IMR-90 (cell line): Measurements from ENCODE around the gene PLPP3.

Source experiments
- BHLHE40 ChIP-seq: fragments of 150-350 bp; IDR thresholded peaks from 2 replicates; pipeline ENCODE4 v1.6.1; 2016; ENCODE audit warnings: mild to moderate bottlenecking, low read depth, low read length
- CEBPB ChIP-seq: IDR thresholded peaks from 2 replicates; pipeline ENCODE4 v1.6.1; 2012; ENCODE audit warnings: low read depth, low read length, improper control_type of control experiment
- POLR2A ChIP-seq: IDR thresholded peaks from 2 replicates; pipeline ENCODE4 v1.6.1; 2012; ENCODE audit warnings: mild to moderate bottlenecking, low read depth, low read length
- RAD21 ChIP-seq: IDR thresholded peaks from 2 replicates; pipeline ENCODE4 v1.6.1; 2012; ENCODE audit warnings: low read length, improper control_type of control experiment
- RCOR1 ChIP-seq: IDR thresholded peaks from 2 replicates; pipeline ENCODE4 v1.6.1; 2012; ENCODE audit warnings: mild to moderate bottlenecking, low read length, improper control_type of control experiment; ENCODE audit not compliant: insufficient replicate concordance
- TF ChIP-seq, protein P1 (sequence below): conservative IDR thresholded peaks from 2 replicates; pipeline ENCODE4 v1.5.1; 2012; ENCODE audit warnings: mild to moderate bottlenecking, low read depth, low read length, improper control_type of control experiment

DNA sequence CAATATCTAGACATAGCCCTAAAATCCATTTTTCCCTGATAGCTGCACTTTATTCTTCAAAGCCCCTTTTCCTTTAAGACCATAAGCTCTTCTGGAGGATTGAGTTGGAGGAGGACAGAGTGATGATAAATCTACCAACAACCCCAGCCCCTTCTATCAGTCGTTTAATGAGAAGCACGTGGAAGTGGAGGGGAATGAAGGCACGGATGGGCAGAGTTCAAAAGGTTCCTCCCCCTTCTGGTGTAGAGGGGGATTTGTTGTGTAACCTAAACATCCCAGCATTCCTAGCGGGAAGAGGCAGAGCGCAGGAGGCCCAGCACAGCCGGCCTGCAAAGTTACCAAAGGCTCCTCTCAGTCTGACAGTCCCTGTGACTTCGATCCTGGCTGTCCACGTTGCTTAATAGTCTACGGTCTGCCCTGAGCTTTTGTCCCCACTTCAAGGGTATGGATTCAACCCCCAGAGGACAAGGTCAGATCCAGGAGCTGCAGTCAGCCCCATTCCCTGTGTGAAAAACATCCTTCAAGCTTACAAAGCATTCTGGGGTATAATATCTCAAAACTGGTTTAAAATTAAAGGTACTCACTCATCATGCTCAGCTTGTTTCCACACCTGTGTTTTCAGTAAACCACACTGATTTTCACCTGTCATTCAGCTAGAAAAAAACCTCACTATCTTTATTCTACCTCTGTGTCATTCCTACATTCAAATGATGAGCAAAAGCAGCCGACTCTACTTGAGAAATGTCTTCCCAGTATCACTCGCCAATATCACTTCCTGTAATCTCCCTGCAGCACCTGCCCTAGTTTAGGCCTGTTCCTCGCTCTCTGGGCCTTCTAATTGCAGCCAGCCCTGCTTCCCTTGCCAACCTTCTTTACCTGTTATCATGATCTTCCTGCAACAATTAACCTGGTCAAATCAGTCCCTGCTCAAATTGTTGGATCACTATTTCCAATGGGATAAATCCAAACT is 117.9 kb downstream of the PLPP3 start:
- no peak for TF ChIP-seq BHLHE40
- TF ChIP-seq, protein P1, sequence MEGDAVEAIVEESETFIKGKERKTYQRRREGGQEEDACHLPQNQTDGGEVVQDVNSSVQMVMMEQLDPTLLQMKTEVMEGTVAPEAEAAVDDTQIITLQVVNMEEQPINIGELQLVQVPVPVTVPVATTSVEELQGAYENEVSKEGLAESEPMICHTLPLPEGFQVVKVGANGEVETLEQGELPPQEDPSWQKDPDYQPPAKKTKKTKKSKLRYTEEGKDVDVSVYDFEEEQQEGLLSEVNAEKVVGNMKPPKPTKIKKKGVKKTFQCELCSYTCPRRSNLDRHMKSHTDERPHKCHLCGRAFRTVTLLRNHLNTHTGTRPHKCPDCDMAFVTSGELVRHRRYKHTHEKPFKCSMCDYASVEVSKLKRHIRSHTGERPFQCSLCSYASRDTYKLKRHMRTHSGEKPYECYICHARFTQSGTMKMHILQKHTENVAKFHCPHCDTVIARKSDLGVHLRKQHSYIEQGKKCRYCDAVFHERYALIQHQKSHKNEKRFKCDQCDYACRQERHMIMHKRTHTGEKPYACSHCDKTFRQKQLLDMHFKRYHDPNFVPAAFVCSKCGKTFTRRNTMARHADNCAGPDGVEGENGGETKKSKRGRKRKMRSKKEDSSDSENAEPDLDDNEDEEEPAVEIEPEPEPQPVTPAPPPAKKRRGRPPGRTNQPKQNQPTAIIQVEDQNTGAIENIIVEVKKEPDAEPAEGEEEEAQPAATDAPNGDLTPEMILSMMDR, result no peak
- no peak for TF ChIP-seq CEBPB
- TF ChIP-seq POLR2A, result no peak
- no peak for TF ChIP-seq RAD21
- no peak for TF ChIP-seq RCOR1
